Measurements from ENCODE around the gene AKR1C1. TPM values are rescaled to one million over a fixed set of nuclear protein-coding genes. Genes with fewer than 3 reads are reported as not detected.

The AKR1C1 gene
- total and polyA plus RNA-seq, 9 of the 15 experiments (the other 6 are each of a cell fraction or from before 2014, with no cell fraction given) = 43.5 to 180 (median 82.4) TPM

- TF ChIP-seq REST (IDR thresholded peaks at IDR 0.05; ENCODE audit: borderline replicate concordance) (no peak), REST (CRISPR knock-in tag; IDR thresholded peaks at IDR 0.05; ENCODE audit: low read depth) (no peak), RHOXF2B (CRISPR knock-in tag; conservative IDR thresholded peaks at IDR 0.05) (no peak), NCOR1 (IDR thresholded peaks at IDR 0.05) (peak; percentile 67), XRCC3 (IDR thresholded peaks at IDR 0.05) (no peak), ZNF740 (CRISPR knock-in tag; IDR thresholded peaks at IDR 0.05) (no peak), ZNF740 (tag; IDR thresholded peaks at IDR 0.05) (no peak), ZBTB26 (CRISPR knock-in tag; IDR thresholded peaks at IDR 0.05) (no peak), ZNF316 (IDR thresholded peaks at IDR 0.05) (peak; percentile 99), MTA2 (IDR thresholded peaks at IDR 0.05; ENCODE audit: low read depth) (peak; percentile 55), ZNF41 (CRISPR knock-in tag; conservative IDR thresholded peaks at IDR 0.05) (no peak), ATF2 (CRISPR knock-in tag; IDR thresholded peaks at IDR 0.05) (no peak), BRD9 (IDR thresholded peaks at IDR 0.05; ENCODE audit: low read depth, partially characterized antibody) (peak; percentile 50), RAD21 (CRISPR knock-in tag; conservative IDR thresholded peaks at IDR 0.05 in 1 of 2, IDR thresholded peaks at IDR 0.05 in 1 of 2) (peak in 1 of 2 experiments; percentile 35; a peak in 1 of 4 replicates)
Observed at GRCh38 chr10:4941540-4942330, 21.5 kb upstream of the AKR1C1 start (continued).
